ENCODE data around the gene MDH2.

The MDH2 gene

DNA sequence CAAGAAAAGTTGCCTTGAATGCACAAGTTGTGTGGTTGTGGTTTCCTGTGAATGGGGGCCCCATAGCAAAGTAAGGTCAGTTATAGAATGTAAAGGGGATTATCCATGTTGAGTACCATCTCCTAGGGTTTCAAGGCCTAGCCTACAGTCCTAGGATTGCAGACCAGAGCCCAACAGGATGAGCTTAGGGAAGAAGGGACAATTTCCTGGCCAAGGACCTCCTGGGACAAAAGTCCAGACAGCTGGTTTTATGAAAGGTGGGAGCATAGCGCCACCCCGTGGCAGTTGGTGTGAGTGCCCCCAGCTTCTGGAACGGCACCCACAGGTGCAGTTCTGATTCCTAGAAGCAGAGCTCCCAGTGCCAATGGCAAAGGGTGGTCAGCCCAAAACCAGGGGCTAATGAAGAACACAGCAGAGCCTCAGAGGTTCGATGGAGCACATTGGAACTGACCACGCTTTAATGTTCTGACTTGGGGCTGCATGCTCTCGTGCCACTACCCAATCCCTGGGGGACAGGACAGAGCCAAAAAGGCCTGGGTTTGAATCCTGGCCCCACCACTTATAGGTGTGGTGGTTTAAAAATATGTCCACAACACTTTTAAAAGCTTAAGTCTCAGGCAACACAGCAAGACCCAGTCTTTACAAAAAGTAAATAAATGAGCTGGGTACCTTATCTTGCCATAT is 27.7 kb upstream of the MDH2 start:
- TF ChIP-seq FOXP2 (optimal IDR thresholded peaks at IDR 0.05; ENCODE audit: borderline replicate concordance, extremely low read depth, extremely low read length, insufficient read depth) (no peak), TAF1 (IDR thresholded peaks at IDR 0.05; ENCODE audit: borderline replicate concordance, insufficient read depth, low read length) (no peak), SIN3A (IDR thresholded peaks at IDR 0.05; ENCODE audit: borderline replicate concordance, insufficient read depth, low read length) (no peak), POLR2AphosphoS5 (IDR thresholded peaks at IDR 0.05; ENCODE audit: low read depth, low read length) (no peak)
- TF ChIP-seq, protein P1, sequence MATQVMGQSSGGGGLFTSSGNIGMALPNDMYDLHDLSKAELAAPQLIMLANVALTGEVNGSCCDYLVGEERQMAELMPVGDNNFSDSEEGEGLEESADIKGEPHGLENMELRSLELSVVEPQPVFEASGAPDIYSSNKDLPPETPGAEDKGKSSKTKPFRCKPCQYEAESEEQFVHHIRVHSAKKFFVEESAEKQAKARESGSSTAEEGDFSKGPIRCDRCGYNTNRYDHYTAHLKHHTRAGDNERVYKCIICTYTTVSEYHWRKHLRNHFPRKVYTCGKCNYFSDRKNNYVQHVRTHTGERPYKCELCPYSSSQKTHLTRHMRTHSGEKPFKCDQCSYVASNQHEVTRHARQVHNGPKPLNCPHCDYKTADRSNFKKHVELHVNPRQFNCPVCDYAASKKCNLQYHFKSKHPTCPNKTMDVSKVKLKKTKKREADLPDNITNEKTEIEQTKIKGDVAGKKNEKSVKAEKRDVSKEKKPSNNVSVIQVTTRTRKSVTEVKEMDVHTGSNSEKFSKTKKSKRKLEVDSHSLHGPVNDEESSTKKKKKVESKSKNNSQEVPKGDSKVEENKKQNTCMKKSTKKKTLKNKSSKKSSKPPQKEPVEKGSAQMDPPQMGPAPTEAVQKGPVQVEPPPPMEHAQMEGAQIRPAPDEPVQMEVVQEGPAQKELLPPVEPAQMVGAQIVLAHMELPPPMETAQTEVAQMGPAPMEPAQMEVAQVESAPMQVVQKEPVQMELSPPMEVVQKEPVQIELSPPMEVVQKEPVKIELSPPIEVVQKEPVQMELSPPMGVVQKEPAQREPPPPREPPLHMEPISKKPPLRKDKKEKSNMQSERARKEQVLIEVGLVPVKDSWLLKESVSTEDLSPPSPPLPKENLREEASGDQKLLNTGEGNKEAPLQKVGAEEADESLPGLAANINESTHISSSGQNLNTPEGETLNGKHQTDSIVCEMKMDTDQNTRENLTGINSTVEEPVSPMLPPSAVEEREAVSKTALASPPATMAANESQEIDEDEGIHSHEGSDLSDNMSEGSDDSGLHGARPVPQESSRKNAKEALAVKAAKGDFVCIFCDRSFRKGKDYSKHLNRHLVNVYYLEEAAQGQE (IDR thresholded peaks at IDR 0.05; ENCODE audit: insufficient read depth in 1 of 2, low read depth in 2 of 2, low read length in 2 of 2) = no peak

DNA sequence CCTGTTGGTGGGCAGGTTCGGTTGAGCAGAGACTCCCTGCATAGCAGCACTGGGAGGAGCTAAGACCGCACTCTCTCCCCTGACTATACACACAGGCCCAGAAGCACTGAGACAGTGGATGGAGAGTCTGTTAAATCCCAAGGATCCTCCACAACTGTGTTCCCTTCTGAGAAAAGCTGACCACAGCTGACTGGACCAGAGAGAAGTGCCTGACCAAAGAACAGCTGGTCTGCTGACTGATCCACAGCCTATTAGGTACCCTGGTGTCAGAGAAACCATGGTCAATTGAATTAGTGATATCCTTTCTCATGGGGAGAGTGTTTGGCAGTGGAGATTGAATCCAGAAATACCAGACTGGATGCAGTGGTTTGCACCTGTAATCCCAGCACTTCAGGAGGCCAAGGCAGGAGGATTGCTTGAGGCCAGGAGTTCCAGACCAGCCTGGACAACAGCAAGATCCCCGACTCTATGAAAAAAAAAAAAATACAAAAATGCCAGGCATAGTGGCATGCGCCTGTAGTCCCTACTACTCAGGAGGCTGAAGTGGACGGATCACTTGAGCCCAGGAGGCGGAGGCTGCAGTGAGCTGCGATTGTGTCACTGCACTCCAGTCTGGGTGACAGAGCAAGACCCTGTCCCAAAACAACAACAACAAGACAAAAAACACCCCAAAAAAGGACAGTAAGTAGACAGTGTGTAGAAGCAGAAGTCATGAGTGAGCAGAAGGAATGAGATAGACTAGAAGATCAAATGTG is 25.7 kb upstream of the MDH2 start:
- TF ChIP-seq POLR2AphosphoS5 (IDR thresholded peaks at IDR 0.05; ENCODE audit: low read depth, low read length) = no peak
- TF ChIP-seq SIN3A (IDR thresholded peaks at IDR 0.05; ENCODE audit: borderline replicate concordance, insufficient read depth, low read length) = no peak

DNA sequence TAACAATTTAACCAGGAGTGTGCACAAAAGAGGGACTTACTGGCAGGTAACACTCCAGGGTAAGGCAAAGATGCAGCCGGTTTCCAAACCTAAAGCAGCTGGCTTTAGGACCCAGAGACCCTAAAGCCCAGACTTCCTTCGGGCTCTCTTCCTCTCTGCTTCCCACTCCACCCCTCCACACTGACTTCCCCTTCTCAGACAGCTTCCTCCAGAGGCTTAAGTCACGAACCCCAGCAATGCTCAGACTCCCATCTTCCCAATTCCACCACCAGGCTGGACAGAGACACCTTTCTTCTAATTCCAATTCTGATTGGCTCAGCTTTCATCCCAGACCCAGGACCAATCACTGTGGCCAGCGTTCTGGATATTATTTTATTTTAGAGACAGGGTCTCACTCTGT is 24.9 kb upstream of the MDH2 start:
- TF ChIP-seq POLR2AphosphoS5 (IDR thresholded peaks at IDR 0.05; ENCODE audit: low read depth, low read length) (peak; percentile 55; the same call in 1 of the 2 replicates), SIN3A (IDR thresholded peaks at IDR 0.05; ENCODE audit: borderline replicate concordance, insufficient read depth, low read length) (no peak)
- TF ChIP-seq, protein P1 (IDR thresholded peaks at IDR 0.05; ENCODE audit: insufficient read depth in 1 of 2, low read depth in 2 of 2, low read length in 2 of 2) = peak in 1 of 2 experiments; percentile 75; a peak in 2 of 4 replicates

DNA sequence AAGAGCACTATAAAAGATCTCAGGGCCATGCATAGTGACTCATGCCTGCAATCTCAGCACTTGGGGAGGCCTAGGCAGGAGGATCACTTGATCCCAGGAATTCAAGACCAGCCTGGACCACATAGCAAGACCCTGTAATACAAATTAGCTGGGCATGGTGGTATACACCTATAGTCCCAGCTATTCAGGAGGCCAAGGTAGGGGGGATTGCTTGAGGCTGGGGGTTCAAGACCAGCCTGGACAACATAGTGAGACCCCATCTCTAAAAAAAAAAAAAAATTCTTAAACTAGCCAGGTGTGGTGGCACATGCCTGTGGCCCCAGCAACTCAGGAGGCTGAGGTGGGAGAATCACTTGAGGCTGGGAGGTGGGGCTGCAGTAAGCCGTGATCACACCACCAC is 15.9 kb upstream of the MDH2 start:
- TF ChIP-seq FOXP2 (optimal IDR thresholded peaks at IDR 0.05; ENCODE audit: borderline replicate concordance, extremely low read depth, extremely low read length, insufficient read depth) = no peak
- no peak for TF ChIP-seq POLR2AphosphoS5 (IDR thresholded peaks at IDR 0.05; ENCODE audit: low read depth, low read length)
- no peak for TF ChIP-seq TAF1 (IDR thresholded peaks at IDR 0.05; ENCODE audit: borderline replicate concordance, insufficient read depth, low read length)
- no peak for TF ChIP-seq SIN3A (IDR thresholded peaks at IDR 0.05; ENCODE audit: borderline replicate concordance, insufficient read depth, low read length)
- TF ChIP-seq, protein P1 (IDR thresholded peaks at IDR 0.05; ENCODE audit: insufficient read depth in 1 of 2, low read depth in 2 of 2, low read length in 2 of 2) = no peak

DNA sequence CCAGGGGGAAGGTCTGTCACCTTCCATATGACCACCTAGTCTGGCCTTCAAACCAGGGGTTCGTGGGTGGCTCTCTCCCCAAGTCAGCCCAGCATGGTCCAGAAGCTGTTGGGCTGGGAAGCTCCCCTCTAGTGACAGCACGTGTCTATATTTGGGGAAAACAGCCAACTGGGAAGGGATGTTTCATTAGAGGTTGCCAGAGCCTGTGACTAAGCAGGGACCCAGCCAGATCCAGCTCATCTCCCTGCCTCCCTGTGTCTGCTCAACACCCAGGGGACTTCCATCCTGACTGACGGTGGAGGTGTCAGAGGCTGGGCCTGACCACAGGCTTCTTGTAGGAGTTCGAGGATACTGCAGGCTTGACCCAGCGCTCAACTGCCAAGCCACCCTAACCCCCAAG is 10.6 kb upstream of the MDH2 start:
- no peak for TF ChIP-seq POLR2AphosphoS5 (IDR thresholded peaks at IDR 0.05; ENCODE audit: low read depth, low read length)
- no peak for TF ChIP-seq FOXP2 (optimal IDR thresholded peaks at IDR 0.05; ENCODE audit: borderline replicate concordance, extremely low read depth, extremely low read length, insufficient read depth)
- TF ChIP-seq, protein P1 (IDR thresholded peaks at IDR 0.05; ENCODE audit: insufficient read depth in 1 of 2, low read depth in 2 of 2, low read length in 2 of 2) = no peak
- TF ChIP-seq TAF1 (IDR thresholded peaks at IDR 0.05; ENCODE audit: borderline replicate concordance, insufficient read depth, low read length) = no peak
- no peak for TF ChIP-seq SIN3A (IDR thresholded peaks at IDR 0.05; ENCODE audit: borderline replicate concordance, insufficient read depth, low read length)
